A549 treated with Mapracorat at 1 μM for 4 hours (cell line): Measurements from ENCODE around the gene NAIP. TPM values are rescaled to one million over a fixed set of nuclear protein-coding genes. Genes with fewer than 3 reads are reported as not detected.

ENCODE experiments used
- total RNA-seq: library from RNA; stranded (reverse); fragments of 200-300 nt; extraction: Qiagen RNA extraction; gene quantifications from 5 replicates; pipeline ENCODE4 v1.2.3, GENCODE V29; 2022

Gene NAIP, protein sequence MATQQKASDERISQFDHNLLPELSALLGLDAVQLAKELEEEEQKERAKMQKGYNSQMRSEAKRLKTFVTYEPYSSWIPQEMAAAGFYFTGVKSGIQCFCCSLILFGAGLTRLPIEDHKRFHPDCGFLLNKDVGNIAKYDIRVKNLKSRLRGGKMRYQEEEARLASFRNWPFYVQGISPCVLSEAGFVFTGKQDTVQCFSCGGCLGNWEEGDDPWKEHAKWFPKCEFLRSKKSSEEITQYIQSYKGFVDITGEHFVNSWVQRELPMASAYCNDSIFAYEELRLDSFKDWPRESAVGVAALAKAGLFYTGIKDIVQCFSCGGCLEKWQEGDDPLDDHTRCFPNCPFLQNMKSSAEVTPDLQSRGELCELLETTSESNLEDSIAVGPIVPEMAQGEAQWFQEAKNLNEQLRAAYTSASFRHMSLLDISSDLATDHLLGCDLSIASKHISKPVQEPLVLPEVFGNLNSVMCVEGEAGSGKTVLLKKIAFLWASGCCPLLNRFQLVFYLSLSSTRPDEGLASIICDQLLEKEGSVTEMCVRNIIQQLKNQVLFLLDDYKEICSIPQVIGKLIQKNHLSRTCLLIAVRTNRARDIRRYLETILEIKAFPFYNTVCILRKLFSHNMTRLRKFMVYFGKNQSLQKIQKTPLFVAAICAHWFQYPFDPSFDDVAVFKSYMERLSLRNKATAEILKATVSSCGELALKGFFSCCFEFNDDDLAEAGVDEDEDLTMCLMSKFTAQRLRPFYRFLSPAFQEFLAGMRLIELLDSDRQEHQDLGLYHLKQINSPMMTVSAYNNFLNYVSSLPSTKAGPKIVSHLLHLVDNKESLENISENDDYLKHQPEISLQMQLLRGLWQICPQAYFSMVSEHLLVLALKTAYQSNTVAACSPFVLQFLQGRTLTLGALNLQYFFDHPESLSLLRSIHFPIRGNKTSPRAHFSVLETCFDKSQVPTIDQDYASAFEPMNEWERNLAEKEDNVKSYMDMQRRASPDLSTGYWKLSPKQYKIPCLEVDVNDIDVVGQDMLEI (N-terminal part only)
- total RNA-seq = 0.29 to 0.66 TPM (median 0.35 TPM) in 5 replicates

DNA sequence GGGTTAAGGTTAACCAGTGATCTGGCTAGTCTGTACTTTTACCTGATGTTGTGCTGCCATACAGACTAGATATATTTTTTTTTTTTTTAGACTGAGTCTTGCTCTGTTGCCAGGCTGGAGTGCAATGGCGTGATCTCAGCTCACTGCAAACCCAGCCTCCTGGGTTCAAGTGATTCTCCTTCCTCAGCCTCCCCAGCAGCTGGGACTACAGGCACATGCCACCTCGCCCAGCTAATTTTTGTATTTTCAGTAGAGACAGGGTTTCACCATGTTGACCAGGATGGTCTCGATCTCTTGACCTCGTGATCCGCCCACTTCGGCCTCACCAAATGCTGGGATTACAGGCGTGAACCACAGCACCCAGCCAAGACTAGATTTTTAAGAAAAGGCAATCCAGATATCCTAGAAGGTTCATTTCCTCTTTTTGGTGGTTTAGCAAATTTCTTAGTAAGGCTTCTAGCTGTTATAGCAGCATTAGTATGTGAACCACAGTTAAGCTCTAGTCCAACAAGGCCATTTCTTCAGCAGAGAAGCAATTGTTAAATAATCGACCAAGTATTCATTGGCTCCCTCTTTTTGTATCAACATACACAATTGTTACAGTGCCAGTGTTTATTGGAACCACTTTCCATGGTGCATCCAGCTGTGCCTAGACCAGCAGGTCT lies at the start of gene NAIP:
TSS of gene NAIP (minus strand) at position 51 of the 665 bp plus-strand sequence. CDS start 12,424 bp downstream, outside the sequence.

GRCh38 chr5:71067262-71067928 lies 42.3 kb upstream of the NAIP start, which contains the start of gene GTF2H2:
Gene GTF2H2, minus strand, starts transcription at chr5:71067676. Its CDS starts 4,913 bp downstream, at chr5:71062763.

Other genes with a start within 250 kb of the NAIP start
- gene SERF1A, start 124.7 kb downstream of the NAIP start, total RNA-seq = 0.39 to 1.1 TPM (median 0.73 TPM) in 5 replicates
- 53.3 to 59.4 TPM (median 54.9 TPM) in 5 replicates for gene SMN1, start 100.3 kb downstream of the NAIP start, total RNA-seq
- gene GTF2H2, start 42.3 kb upstream of the NAIP start, total RNA-seq = 9.4 to 14.3 TPM (median 10.6 TPM) in 5 replicates